GM18867 (cell line): Measurements from ENCODE around the gene KIRREL3.

ENCODE experiments used
- ATAC-seq: cut with Tn5 transposase; IDR thresholded peaks from one replicate; pipeline ENCODE4 v1.9.1; 2021; ENCODE audit warnings: mild to moderate bottlenecking, moderate library complexity; ENCODE audit not compliant: unreplicated experiment

KIRREL3 gene

DNA sequence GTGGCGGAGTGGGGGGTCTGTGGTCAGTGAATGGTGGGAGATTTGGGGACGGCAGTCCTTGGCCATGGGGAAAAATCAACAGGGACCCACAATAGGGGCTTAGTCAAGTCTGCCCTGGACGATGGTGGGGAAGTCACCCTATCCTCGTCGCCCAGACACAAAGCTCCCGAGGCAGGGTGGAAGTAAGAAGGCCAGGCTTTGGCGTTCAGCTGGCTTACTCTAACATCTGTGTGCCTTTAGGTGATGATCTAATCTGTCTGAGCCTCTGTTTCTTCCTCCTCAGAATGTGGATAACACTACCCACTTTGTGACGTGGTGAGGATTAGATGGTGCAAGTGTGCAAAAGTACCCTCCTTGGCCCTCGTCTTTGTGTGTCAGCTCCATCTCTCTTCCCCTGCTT is 452.9 kb downstream of the KIRREL3 start:
- ATAC-seq, result no peak

DNA sequence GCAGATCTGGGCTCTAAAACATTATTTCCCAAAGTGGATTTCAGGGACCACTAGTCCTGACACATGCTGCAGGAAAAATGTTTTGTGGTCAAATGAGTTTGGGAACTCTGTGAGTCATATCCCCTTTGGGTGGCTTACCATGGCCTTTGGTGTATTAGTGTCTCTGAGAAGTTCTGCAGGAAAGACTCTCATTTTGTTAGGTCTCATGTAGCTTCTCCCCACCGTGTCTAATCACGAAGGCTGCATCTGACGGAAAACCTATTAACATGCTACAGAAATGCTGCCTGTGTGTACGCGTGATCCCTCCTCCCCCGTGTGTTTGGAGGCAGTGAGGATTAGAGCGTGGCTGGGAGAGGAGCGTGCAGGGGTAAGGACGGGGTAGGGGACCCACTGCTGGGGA is 453.4 kb downstream of the KIRREL3 start:
- no peak for ATAC-seq

DNA sequence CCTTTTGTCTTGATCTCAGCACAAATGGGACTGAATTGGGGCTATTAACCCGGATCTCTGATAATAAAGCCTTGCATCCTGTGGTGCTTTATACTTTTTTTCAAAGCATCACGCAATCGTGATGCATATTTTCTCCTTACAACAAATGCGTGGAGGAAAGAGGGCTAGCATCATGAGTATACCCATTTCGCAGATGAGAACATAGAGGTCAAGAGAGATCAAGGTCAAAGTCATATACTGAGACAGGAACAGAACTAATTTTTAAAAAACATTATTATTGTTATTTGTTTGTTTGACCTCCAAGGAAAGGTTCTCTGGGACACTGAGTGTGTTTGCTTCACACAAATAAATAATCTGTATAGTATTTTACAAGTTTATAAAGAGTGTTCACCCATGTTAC is 453.9 kb downstream of the KIRREL3 start:
- ATAC-seq, result no peak

DNA sequence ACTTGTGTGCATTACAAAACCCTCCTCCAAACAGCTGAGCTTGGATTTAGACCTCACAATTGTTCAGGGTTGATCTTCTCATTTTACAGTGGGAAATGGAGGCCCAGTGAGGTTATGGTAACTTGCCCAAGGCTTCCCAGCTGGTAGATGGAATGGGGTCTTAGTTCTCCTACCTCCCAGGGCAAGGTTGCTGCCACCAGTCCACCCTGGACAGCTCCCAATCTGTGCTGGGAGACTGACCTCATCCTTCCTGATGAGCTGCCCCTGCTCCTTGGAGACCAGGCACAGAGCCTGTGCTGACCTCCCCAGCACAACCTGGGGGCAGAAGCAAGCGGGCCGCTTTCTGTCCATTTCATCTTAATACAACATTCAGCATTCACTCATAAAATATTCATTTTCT is 454.4 kb downstream of the KIRREL3 start:
- ATAC-seq, result no peak

DNA sequence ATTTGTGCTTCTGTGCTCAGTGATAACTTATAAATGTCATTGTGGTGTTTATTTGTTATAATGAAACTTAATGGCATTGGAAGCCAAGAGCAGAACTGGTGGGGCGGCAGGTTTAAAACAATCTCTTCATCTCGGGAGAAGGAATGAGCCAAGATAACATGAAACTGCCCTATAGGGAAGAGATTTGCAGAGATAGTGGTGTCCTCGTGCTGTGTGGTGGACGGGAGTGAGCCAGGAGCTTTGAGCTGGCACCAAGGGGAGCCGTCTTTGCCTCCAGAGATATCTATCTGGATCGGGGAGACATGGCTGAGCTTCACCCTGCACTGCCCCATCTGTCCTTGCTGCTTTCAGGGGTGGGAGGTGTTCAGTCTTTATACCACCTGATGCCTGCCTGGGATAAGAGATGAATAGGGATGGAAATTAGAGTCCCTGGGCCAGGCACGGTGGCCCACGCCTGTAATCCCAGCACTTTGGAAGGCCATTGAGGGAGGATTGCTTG is 455.5 kb downstream of the KIRREL3 start:
- ATAC-seq, result no peak

DNA sequence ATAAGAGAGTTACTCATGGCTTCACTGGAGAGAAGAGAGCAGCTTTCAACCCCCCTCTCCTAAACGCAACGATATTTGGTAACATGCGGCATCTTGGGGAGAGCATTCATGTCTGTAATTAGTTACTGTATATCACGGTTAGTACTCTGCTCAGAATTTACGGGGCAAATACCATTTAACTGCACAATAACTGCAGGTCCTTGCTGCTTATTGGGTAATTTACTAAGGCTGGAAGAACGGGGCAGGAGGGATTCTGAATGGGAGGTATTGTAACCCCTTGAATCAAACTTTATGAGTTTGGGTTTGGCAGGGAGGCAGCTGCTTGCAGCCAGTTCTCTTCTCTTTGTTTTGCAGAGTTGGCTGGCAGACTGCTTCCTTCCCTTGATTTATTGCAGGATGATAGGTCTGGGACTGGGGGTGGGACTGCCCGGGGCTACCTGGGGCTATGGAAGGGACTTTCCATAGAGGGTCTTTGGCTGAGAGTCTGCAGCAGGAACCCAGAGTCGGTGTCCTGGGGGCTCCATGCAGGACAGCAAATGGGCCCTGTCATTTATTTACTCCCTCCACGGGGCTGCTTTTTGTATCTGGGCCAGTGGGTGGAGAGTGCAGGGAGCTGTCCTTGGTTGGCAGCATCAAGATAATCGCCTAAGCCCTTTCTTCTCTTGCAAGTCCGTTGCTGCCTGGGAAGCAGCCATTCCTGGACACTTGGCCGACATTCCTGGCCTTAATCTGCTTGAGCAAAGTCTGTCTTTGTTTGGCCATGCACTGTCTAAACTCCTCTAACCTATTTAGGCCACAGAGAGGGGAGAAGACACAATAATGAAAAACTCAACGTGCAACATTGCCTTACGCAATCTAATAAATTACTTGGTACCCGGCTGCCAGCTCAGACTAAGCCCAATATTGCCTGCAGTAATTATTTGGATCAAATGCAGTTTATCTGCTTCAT is 456.2 kb downstream of the KIRREL3 start:
- no peak for ATAC-seq

DNA sequence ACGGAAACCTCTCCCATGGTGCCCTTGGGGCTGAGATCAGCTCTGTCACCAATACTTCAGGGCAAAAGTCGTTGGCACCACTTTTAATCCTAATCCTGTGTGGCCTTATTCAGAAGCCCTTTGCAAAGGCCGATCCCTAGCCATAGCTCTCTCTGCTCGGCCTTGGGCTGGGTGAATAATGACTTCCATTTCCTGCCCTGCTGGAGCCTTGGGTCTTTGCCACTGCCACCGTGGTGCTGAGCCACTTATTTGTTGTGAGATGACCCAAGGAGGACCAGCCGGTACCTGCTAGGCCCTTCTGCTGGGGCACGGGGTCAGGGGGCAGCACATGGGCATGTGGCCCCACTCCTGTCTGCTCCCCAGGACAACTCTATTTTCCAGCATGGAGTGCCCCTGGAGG is 456.9 kb downstream of the KIRREL3 start:
- no peak for ATAC-seq

DNA sequence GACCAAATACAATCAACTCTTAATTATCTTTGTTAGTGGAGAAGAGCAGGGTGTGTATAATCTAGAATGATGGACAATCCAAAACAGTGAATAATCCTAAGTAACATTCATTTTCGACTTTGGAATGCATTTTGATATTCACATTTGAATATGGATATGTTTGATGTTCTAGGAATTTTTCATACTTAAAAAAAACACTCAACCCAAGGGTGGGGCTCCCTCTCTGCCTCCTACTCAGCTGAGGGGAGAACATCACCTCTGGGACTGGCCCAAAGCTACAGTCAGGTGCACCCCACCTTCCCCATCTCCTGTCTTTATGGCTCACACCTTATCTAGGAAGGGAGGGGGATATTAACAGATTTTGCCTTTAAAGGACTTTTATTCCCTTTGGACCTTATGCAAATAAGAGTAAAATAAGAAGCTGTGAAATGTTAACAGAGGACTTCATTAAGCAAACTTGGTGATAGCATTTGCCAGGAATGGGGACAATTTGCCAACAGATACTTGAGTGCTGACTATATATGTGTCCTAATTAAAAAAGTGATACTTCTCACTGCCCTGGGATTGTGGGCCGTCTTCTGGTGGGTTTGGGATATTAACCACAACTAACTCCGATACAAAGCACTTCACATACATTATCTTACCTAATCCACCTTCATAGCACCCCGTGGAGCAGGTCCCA is 458.1 kb downstream of the KIRREL3 start:
- no peak for ATAC-seq

DNA sequence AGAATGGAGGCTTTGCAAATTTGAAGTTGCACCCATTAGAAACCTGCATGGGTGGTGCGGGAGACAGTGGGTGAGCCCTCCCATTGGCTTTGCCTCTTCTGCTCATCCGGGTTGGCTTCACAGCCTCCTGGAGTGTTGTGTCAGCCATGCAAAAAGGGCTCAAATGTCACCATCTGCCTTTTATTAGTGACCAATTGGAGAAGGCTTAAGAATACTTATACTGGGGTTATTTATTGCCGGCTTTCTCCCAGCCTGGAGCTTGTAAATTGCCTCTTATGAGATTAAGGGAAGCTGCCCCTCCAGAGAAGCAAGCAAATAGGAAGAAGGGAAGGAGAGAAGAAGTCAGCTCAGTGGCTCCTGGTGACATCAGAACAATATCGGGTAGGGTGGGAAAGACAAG is 462.5 kb downstream of the KIRREL3 start:
- no peak for ATAC-seq

DNA sequence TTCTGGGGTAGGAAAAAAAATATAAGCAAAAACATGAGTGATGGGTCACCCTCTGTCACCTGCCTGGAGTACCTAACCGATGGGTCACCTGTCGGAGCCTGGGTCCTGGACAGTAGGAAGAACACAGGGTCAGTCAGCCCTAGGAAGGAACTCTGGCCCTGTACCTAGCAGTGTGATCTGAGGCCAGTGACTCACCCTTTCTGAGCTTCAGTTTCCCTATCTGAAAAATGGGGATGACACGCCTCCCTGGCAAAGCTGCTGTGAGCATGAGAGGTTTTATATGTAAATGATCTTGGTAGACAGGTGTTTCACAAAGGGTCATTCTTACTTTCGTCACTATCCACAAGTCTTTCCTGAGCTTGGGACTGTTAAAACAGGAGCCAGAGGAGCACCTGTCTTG is 463.1 kb downstream of the KIRREL3 start:
- no peak for ATAC-seq

DNA sequence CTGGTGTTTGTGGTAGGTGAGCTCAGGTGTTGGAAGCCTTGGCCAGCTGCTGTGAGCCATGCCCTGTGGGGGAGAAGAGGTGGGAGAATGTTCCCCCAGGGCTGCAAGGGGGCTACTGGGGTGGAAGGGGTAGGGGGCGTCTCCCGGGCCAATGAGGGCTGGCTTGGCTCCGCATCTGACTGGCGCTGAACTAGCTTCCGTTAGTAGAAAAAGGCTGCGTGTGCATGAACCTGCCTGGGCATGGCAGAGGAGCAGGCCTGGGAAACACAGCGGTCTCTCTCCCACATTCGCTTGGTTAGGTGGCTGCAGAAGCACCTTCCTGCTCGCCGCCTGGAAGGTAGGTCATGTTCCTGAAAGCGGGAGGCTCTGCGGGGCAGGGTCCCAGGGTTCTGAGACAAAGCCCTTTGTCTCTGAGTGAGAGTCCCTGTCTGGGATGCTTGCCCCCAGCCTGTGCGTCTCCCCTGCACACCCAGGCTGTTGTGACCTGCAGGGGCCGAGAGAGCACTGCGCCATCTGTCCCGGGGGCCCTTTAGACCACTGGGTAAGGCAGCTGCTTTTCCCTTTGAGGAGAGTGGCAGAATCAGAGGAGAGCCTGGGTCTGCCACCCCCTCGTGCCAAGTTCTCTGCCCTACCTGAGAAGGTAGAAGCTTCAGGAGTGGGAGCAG is 466.3 kb downstream of the KIRREL3 start:
- no peak for ATAC-seq

DNA sequence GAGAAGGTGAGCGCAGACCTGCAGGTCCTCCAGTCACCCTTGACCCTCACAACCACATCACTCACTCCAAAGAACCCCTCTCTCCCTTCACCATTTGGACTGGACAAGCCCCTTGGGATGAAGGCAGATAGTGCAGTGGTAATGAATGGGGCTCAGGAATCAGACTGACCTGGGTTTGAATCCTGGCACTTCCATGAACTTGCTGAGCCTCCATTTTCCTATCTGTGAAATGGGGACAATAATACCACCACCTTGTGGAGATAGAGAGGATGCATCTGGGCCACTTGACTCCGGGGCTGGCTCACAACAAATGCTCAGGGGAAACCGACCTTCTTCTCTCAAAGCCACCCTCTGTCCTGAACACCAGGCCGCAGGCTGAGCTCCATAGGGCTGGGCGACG is 467.0 kb downstream of the KIRREL3 start:
- no peak for ATAC-seq

DNA sequence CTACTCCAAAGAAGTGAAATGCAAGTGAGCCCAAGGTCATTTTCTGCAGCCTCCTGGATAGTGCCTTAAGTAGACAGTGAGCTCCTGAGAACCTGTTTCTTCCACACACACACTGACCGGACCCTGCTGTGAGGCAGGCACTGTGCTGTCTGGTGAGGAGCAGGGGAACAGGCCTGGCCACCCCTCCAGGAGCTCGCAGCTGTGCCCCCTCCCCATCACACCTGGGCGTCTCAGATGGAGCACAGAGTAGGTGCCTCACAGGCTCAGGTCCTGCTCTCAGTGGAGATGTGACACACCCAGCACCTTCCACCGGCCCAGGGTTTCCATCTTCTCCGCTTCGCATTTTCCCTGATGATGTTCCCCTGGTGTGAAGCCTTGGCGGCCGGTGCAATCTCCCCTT is 470.2 kb downstream of the KIRREL3 start:
- no peak for ATAC-seq

DNA sequence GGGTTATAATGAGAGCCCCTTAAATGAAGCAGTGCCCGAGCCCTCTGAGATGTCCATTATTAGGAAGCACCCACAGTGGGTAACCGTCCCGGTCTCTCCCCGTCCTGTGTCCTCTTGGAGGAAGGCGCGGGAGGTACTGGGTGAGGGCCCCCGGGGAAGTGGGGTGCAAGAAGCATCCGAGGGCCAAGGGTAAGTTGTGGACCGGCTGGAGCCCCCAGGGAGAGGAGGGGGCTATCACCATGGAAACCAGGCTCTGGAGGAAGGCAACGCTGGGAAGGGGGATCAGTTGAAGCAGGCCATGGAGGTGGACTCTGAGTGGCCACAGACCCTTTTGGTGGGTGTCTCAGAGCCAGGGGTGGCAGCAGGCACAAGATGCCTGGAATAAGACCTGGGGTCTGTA is 471.5 kb downstream of the KIRREL3 start:
- no peak for ATAC-seq

DNA sequence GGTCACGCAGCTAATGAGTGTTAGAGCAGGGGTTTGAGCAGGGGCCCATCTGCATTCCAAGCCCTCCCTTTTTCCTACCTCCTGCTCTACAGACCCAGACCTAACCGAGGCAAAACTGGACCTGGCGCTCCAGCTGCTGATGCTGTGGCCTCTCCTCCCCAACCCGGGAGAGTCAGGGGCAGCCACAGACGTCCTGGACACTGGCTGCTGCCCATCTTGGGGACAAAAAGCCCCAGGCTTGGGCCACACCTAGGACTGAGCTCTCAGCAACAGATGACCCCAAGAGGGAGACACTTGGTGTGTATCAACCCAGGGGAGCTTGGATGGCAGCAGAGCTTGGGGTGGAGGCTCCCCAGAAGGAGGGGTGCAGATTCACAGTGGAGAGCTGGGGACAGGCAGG is 472.5 kb downstream of the KIRREL3 start:
- ATAC-seq, result no peak

DNA sequence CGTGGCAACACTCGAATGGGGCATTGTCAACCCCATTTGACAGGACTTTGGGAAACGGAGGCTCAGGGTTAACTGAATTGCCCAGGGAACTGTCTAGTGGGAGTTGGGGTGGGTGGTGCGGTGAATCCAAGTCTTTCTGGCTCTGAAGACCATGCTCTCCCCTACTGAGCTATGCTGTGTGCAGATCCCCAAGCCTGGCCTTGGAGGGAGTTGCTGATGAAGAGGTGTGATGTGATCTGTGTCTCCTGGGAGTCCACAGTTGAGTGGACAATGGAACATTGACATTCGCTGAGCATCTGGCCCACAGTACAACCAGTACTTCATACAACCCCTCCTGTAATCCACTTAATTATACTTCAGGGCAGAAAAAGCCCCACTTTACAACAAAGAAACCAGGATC is 472.9 kb downstream of the KIRREL3 start:
- ATAC-seq, result no peak

DNA sequence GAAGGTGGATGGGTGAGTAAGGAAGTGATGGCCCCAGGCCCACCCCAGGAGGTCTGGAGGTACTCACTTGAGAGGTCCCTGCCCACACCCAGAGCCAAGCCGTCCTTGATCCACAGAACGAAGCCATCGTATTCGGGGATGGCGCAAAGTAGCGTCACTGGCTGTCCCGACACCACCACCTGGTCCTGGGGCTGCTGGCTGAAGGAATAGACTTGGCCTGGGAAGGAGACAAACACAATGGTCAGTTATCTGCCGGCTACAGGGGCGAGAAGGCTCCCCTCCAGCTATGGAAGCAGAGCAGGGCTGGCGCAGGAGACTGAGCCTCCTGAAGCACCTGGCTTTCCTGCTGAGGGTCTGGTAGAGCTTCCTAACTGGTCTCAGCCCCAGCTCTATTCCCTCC is 474.1 kb downstream of the KIRREL3 start:
- ATAC-seq, result no peak

DNA sequence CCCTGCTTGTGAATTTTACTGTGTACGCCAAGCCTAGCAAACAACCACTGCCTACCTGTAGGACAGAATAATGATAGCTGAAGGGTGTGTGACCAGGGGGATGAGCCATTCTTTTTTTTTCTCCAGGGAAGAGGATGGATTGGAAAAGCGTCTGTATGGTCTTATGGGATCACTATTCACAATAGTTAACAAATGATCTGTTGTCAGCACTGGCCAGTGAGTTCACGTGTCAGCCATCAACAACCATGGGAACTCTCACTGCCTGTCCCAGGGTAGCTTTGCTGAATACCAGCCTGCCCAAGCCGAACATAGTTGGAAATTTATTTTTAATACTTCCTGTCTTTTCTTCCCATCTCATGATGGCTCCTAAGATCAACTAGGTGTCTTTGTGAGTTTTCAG is 474.9 kb downstream of the KIRREL3 start:
- no peak for ATAC-seq

DNA sequence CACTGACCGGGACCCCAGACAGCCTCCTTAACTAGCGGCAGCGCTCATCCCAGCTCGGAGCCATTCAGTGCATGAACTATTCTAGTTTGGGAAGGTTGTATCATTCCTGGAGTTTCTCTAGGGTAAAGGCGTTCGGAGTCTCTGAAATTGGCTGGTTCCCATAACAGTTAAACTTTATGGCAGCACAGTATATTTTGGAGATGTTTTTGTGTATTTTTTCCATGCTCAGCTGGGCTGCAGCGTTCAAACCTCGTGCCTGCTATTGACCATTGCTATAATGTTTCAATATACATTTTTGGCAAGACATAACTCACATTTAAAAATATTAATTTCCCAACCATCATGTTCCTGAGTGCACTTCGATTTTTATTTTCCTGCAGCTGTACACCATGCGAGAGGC is 475.4 kb downstream of the KIRREL3 start:
- ATAC-seq, result no peak

DNA sequence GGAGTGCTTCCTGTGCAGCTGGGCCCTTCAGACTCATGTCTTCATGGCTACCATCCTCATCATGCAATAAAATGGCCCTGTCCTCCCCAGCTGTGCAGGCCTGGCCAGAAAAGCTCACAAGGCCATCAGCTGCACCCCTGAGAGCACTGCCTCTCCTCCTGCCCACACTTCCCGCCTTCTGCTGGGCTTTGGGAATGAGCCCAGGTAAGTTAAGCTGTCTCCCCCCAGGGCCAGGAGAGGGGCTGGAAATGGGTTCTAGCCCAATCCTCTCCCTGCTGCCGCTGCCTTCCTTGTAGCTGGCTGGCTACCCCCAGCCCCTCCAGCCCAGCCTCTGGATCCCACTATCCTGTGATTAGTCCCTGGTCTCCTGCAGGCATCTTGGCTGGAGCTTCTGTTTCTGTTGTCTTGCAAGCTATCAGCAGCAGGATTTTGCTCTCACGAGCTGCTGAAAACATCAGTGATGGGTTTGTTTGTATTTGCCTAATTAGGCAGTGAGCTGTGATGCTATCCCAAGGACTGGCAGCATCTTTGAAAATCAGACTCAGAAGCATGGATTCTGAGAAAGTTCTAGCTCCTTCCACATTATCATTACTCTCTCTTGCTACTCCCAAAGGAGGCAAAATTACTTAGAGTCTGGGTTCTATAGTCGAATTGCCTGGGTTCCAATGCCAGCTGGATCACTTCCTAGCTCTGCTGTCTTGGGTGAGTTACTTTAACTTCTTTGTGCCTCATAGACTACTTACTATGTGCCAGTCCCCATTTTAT is 476.9 kb downstream of the KIRREL3 start:
- no peak for ATAC-seq

DNA sequence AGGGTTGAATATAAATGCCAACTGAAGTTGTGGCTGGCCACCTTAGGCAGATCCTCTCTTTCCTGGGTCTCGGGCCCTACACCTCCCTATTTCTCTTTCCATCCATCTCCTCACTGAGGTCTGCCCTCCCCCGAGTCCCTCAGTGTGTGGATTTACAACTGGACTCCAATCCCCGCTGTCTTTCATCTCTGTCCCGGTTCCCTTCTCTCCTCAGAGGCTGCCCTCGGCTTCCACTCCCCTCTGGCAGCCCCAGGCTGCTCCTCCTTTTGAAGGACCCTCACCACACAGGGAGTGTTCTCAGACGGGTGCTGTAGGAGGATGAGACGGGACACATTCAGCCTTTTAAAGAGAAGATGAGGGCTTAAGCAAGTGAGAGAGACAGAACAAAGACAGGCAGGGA is 478.0 kb downstream of the KIRREL3 start:
- no peak for ATAC-seq
